Skin epidermis (tissue), 12 donors: Measurements from ENCODE around the gene CMYA5.

Source experiments
- H3K27ac ChIP-seq, 21 experiments: fragments of 200-600 bp; sonication (generic) in 11 of 21; one replicate each; pipeline ENCODE4 v1.5.0; 2020; ENCODE audit warnings: mild to moderate bottlenecking in 3 of 21, inconsistent platforms in 2 of 21, moderate library complexity in 2 of 21
- H3K4me3 ChIP-seq, 7 experiments: fragments of 200-600 bp; sonication (generic) in 2 of 7; one replicate each; pipeline ENCODE4 v1.5.0; 2020; ENCODE audit warnings: inconsistent platforms in 2 of 7, mild to moderate bottlenecking in 2 of 7, moderate library complexity in 1 of 7

Gene CMYA5

GRCh38 chr5:79847561-79847960 is 157.9 kb downstream of the CMYA5 start:
- H3K27ac ChIP-seq = no peak overlapping the region
- H3K4me3 ChIP-seq = no peak overlapping the region

- Histone ChIP-seq H3K4me3 (no peak overlapping the region), H3K27ac (no peak overlapping the region)
Observed at GRCh38 chr5:79849061-79849460, 159.4 kb downstream of the CMYA5 start.
